Natural killer cell (primary cell): ENCODE measurements around the gene AOAH. TPM values are rescaled to one million over a fixed set of nuclear protein-coding genes. Genes with fewer than 3 reads are reported as not detected.
A peak's percentile ranks its signal among the peaks of the same experiment; 100 is the strongest.

Experiments
- ATAC-seq, 3 donors: fragments of 150-1000 bp in 2 of 3; fragments of 200-7000 bp in 1 of 3; cut with Tn5 transposase; 1 replicate in 1 of 3; 2 replicates in 2 of 3; pipeline ENCODE4 v1.10.0; 2021; ENCODE audit warnings: mild to moderate bottlenecking in 2 of 3, moderate library complexity in 2 of 3
- DNase-seq, 2 donors: peaks; one replicate each; pipeline versions ENCODE4 v3.0.0 to v3.0.0-alpha.2; 2013 to 2021; ENCODE audit warnings: mixed read lengths in 1 of 2
- H3K27ac ChIP-seq: one replicate; pipeline ENCODE4 v1.5.1; 2013; ENCODE audit warnings: mild to moderate bottlenecking, low read length
- H3K27me3 ChIP-seq: one replicate; pipeline ENCODE4 v1.6.1; 2013; ENCODE audit warnings: low read length; ENCODE audit not compliant: control insufficient read depth, insufficient read depth
- H3K36me3 ChIP-seq: one replicate; pipeline ENCODE4 v1.6.1; 2013; ENCODE audit warnings: low read length; ENCODE audit not compliant: control insufficient read depth, insufficient read depth
- H3K4me1 ChIP-seq: one replicate; pipeline ENCODE4 v1.6.1; 2013; ENCODE audit warnings: low read length; ENCODE audit not compliant: control insufficient read depth, insufficient read depth
- H3K4me3 ChIP-seq: one replicate; pipeline ENCODE4 v1.5.1; 2013; ENCODE audit warnings: low read length
- H3K9me3 ChIP-seq: one replicate; pipeline ENCODE4 v1.6.1; 2013; ENCODE audit warnings: low read length; ENCODE audit not compliant: control insufficient read depth, insufficient read depth
- H3K27ac Mint-ChIP-seq, 2 donors: one replicate each; pipeline ENCODE4 v1.8.0; 2022; ENCODE audit warnings: mild to moderate bottlenecking in 2 of 2, mixed read lengths in 2 of 2, moderate library complexity in 1 of 2
- H3K27me3 Mint-ChIP-seq, 2 donors: one replicate each; pipeline ENCODE4 v1.8.0; 2022; ENCODE audit warnings: low read depth in 2 of 2, mixed read lengths in 2 of 2
- H3K36me3 Mint-ChIP-seq: one replicate; pipeline ENCODE4 v1.8.0; 2022; ENCODE audit warnings: mixed read lengths
- H3K4me1 Mint-ChIP-seq, 2 donors: one replicate each; pipeline ENCODE4 v1.8.0; 2022; ENCODE audit warnings: mixed read lengths in 2 of 2
- H3K4me3 Mint-ChIP-seq: one replicate; pipeline ENCODE4 v1.8.0; 2022; ENCODE audit warnings: mild to moderate bottlenecking, moderate library complexity, mixed read lengths
- H3K9me3 Mint-ChIP-seq, 2 donors: one replicate each; pipeline ENCODE4 v1.8.0; 2022; ENCODE audit warnings: mixed read lengths in 2 of 2
- WGBS: methylation state at CpG from one replicate; pipeline ENCODE4 v1.1.7; 2013; ENCODE audit warnings: missing lambda C conversion rate; ENCODE audit not compliant: insufficient coverage; 5-methylcytosine and 5-hydroxymethylcytosine counted together
- intact Hi-C: fragments of 100-400 bp; cut with micrococcal nuclease; formaldehyde crosslinking; loops from one replicate; pipeline ENCODE4 v1.14.2; 2022
- total RNA-seq, 4 donors: library from RNA; stranded (reverse); fragments of 120-200 nt in 1 of 4; gene quantifications; one replicate each; pipeline versions ENCODE4 v1.2.3 to v1.2.4, GENCODE V29; 2013 to 2022
- TF ChIP-seq, protein P1 (sequence below): fragments of 200-600 bp; IDR thresholded peaks from one replicate; pipeline ENCODE4 v1.8.0; 2022; ENCODE audit warnings: antibody characterized with exemption

AOAH gene
- total RNA-seq, 3 donors from 2014 or later (not counting 1 experiment from before 2014, with no cell fraction given) = 263 to 403 (median 312) TPM

DNA sequence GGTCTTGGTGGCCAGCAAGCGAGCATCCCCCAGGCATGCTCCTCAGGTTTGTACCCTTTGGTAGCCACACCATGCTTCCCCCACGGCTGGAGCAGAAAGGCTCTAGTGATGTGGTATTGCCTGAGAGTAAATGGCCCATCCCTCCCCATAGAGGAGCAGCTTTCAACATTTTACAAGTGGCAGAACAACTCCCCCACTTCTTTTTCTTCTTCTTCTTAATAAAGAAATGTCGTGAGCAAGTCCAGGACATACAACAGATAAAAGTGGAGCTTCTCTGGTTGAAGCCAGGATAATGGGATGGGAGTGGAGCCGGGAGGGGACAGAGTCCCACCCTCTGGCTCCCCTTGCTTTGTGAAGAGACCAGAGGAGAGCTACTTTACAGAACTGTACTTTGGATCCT is 203.2 kb downstream of the AOAH start:
- H3K27me3 Mint-ChIP-seq = no peaks in the 10 kb centered on the region

DNA sequence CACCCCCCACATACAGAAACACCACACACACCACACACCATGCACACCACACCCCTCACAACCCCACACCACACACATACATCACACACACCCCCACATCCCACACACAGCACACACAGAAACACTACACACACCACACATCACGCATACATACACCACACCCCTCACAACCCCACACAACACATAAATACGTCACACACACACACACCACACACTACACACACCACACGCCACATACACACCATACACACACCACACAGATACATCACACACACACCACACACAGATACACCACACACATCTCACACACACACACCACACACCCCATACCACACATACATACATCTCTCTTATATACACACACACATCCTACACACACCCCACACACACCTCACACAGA is 208.4 kb downstream of the AOAH start:
- 97% methylated on average over 3 of the region's 3 CpGs for WGBS
- Histone ChIP-seq H3K27me3 (no peaks in the 10 kb centered on the region), H3K4me3 (no peak overlapping the region), H3K9me3 (no peaks in the 10 kb centered on the region), H3K36me3 (peaks cover 45% of the 10 kb centered on the region), H3K27ac (peak overlapping the region; percentile 70), H3K4me1 (peaks cover 38% of the 10 kb centered on the region)
- DNase-seq (no peak), ATAC-seq (no peak)
- Mint-ChIP-seq H3K4me3 (peak overlapping the region; percentile 7), H3K27me3 (no peaks in the 10 kb centered on the region), H3K9me3 (peaks cover 0 to 5% of the 10 kb centered on the region in 2 donors), H3K27ac (peak overlapping the region; percentile 92), H3K4me1 (peaks cover 56 to 66% of the 10 kb centered on the region in 2 donors), H3K36me3 (peaks cover 16% of the 10 kb centered on the region)
- intact Hi-C loops = loop anchor here (10.0 kb wide), 2 partner anchors 159 to 349 kb away; no protein-coding TSS in a partner anchor
- TF ChIP-seq, protein P1, sequence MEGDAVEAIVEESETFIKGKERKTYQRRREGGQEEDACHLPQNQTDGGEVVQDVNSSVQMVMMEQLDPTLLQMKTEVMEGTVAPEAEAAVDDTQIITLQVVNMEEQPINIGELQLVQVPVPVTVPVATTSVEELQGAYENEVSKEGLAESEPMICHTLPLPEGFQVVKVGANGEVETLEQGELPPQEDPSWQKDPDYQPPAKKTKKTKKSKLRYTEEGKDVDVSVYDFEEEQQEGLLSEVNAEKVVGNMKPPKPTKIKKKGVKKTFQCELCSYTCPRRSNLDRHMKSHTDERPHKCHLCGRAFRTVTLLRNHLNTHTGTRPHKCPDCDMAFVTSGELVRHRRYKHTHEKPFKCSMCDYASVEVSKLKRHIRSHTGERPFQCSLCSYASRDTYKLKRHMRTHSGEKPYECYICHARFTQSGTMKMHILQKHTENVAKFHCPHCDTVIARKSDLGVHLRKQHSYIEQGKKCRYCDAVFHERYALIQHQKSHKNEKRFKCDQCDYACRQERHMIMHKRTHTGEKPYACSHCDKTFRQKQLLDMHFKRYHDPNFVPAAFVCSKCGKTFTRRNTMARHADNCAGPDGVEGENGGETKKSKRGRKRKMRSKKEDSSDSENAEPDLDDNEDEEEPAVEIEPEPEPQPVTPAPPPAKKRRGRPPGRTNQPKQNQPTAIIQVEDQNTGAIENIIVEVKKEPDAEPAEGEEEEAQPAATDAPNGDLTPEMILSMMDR = no peak

More for the DNA sequence above, 203.2 kb downstream of the AOAH start:
- Mint-ChIP-seq H3K4me3 (no peak overlapping the region), H3K36me3 (peaks cover 27% of the 10 kb centered on the region), H3K9me3 (peaks cover 0 to under 1% of the 10 kb centered on the region in 2 donors), H3K27ac (peak overlapping the region; percentile 64 to 78), H3K4me1 (peaks cover 36 to 38% of the 10 kb centered on the region in 2 donors)
- Histone ChIP-seq H3K9me3 (no peaks in the 10 kb centered on the region), H3K4me3 (no peak overlapping the region), H3K4me1 (peaks cover 10% of the 10 kb centered on the region), H3K27ac (no peak overlapping the region), H3K36me3 (peaks cover 63% of the 10 kb centered on the region), H3K27me3 (no peaks in the 10 kb centered on the region)
- intact Hi-C loops = no loop called here
- TF ChIP-seq, protein P1 = no peak
- no peak for DNase-seq
- WGBS = 80% methylated on average over 3 of the region's 4 CpGs
- ATAC-seq = no peak

GRCh38 chr7:36514289-36515243 is 209.7 kb downstream of the AOAH start:
- H3K4me3 Mint-ChIP-seq = peak overlapping the region; percentile 64
- H3K4me3 ChIP-seq = no peak overlapping the region
- intact Hi-C loops = loop anchor here (10.0 kb wide), 2 partner anchors 160 to 350 kb away; no protein-coding TSS in a partner anchor
- no peak for DNase-seq
- peaks cover 10% of the 10 kb centered on the region for H3K36me3 Mint-ChIP-seq
- H3K27me3 Mint-ChIP-seq = no peaks in the 10 kb centered on the region
- WGBS = 84% methylated on average over 10 of the region's 10 CpGs
- H3K27ac ChIP-seq = peak overlapping the region; percentile 70
- peaks cover 49 to 73% of the 10 kb centered on the region in 2 donors for H3K4me1 Mint-ChIP-seq
- peaks cover 34% of the 10 kb centered on the region for H3K36me3 ChIP-seq
- ATAC-seq = peak in 2 of 3 donors; percentile 24 to 27
- no peaks in the 10 kb centered on the region for H3K9me3 ChIP-seq
- peak overlapping the region; percentile 92 for H3K27ac Mint-ChIP-seq
- no peaks in the 10 kb centered on the region for H3K27me3 ChIP-seq
- H3K4me1 ChIP-seq = peaks cover 38% of the 10 kb centered on the region
- peaks cover 0 to 5% of the 10 kb centered on the region in 2 donors for H3K9me3 Mint-ChIP-seq
- TF ChIP-seq, protein P1 = no peak
